ENCODE results near the gene VPS26A.

The VPS26A gene

GRCh38 chr10:69123747-69124562 lies at the start of gene VPS26A:
Gene VPS26A, plus strand, starts transcription at chr10:69124178. Its CDS starts 100 bp downstream, at chr10:69124278.
- DNase-seq = peak; percentile 79

DNA sequence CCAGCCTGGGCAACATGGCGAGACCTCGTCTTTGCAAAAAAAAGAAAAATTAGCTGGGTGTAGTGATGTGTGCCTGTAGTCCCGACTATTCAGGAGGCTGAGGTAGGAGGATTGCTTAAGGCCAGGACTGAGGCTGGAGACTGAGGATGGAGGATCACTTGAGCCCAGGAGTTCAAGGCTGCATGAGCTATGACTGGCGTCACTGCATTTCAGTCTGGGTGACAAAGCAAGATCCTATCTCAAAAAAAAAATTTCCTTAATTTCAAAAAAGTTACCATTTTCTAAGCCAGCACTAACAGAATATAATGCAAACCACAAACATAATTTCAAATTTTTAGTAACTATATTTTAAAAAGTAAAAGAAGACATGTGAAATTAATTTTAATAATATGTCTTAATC lies 49.4 kb upstream of the VPS26A start:
- DNase-seq = no peak

GRCh38 chr10:69075431-69075830 lies 48.5 kb upstream of the VPS26A start:
- no peak for DNase-seq

DNA sequence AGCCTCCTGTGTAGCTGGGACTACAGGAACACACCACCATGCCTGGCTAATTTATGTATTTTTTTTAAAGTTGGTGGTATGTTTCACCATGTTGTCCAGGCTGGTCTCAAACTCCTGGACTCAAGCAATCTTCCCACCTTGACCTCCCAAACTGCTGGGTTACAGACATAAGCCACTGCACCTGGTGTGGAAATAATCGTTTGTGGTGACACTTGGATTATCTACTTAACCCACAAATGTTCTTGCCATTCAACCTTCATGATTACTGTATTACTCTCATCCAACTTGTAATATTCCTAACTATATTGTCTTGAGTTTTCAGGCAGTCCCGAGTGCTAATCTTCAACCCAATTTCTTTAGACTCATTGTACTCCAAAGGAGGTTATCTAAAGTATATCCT lies 45.7 kb upstream of the VPS26A start:
- DNase-seq = no peak

DNA sequence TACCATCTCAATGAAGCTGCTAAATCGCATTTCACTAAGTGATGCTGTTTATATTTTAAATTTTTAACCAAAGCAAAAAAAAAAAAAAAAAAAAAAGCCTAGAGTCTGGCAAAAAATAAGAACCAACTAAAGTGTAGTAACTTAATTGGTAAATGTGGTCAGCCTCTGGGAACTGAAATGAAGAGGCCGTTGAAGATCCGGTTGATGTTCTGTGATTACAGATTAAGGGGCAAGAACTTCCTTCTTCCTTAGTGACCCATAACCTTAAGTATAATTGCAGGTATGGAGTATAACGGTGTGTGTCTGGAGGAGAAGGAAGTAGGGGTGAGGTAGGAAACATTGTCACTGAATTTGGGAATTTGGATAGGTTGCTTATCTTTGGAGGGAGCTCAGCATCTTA lies 43.8 kb upstream of the VPS26A start:
- no peak for DNase-seq

DNA sequence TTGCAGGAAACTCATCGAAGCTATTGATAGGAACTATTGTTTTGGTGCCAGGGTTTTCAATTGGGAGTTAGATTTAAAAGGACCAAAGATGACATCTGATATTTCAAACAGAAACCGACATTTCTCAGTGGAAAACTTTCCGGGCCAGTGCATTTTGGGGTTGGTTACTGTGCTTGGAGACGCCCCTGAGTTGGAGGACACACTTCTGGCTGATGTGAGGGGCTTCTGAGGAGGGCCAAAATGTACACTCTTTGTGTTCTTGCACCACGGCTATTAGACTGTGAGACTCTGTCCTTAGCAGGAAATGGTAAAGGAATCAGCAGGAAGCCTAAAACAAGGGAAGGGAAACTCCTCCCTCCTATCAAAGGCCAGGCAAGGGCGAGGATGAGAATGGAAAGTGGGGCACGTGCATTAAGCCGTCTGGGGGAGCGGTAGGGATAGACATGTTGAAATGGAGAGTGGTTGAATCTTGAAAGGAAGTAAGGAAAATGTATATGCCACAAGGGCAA lies 37.9 kb upstream of the VPS26A start:
- DNase-seq = no peak

GRCh38 chr10:69087590-69088470 lies 36.1 kb upstream of the VPS26A start, which contains the start of gene SRGN:
Gene SRGN, plus strand, starts transcription at chr10:69088103. Its CDS starts 55 bp downstream, at chr10:69088158.
- no peak for DNase-seq

GRCh38 chr10:69088471-69088769 lies 35.6 kb upstream of the VPS26A start:
- DNase-seq = no peak

- DNase-seq = no peak
These were observed 35.0 kb upstream of the VPS26A start for GRCh38 chr10:69088801-69089501.

DNA sequence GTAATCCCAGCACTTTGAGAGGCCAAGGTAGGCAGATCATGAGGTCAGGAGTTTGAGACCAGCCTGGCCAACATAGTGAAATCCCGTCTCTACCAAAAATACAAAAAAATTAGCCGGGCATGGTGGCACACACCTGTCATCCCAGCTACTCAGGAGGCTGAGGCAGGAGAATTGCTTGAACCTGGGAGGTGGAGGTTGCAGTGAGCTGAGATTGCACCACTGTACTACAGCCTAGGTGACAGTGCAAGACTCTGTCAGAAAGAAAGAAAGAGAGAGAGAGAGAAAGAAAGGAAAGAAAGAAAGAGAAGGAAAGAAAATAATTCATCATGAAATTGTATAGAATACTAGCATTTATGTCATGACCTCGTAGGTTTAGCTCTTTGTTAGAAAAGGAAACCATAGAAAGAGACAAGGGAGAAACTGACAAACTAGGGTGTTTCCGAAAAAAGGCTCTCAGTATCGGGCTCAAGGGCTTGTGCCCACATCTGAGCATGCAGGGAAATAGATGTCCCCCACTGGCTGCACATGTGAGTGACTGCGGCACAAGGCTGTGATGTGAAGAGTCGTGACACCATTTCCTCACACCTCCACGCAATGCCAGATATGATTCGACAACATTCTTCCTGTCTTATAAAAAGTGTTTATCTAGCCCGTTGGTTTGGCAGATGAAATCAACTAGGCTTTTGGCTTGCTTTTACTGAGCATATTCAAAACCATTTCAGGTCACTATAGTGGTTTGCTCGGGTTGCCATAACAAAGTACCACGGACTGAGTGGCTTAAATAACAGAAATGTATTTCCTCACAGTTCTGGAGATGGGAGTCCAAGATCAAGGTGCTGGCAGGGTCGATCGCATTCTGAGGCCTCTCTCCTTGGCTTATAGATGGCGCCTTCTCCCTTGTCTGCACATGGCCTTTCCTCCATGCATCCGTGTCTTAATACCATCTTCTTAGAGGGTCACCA lies 34.1 kb upstream of the VPS26A start:
- DNase-seq = no peak

- no peak for DNase-seq
These were observed 33.3 kb upstream of the VPS26A start for GRCh38 chr10:69090685-69091084.

DNA sequence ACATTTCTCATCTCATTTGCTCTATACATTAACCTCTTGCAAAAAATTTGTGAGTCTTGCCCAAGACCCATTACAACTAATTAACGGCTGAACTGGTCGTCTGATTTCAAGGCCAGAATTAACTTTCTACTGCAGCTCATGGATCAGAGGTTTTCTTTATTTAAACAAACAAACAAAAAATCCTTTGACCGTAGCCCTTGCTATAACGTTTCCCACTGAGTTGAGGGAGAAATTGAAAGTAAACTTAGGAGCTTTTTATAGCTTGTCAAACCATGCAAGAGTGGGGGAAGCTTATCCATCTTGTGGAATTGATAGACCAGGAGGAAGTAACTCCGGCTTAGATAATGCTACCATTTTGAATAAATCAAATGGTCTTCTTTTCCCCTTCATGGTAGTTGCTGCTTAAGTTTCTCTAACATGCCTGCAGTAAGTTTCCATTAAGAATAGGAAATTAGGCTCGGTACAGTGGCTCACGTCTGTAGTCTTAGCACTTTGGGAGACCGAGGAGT lies 32.8 kb upstream of the VPS26A start:
- no peak for DNase-seq

- peak; percentile 55 for DNase-seq
These were observed 30.8 kb upstream of the VPS26A start for GRCh38 chr10:69092959-69093850.

DNA sequence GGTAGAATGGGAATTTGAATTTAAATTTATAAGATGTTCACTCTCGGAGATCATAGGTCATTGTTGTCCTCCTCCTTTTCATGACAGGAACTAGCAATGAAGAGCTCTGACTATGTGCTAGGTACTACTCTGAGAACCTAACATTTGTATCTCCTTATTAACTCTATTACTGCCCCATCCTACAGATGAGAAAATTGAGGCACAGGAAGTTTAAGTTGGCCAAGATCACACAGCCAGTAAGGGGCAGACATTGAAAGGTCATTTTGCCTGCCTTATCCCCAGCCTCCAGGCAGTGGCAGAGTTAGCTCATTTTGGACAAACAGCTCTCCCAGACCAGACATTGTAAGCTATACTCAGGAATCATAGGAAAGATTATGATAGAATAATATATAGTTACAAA lies 30.0 kb upstream of the VPS26A start:
- no peak for DNase-seq

GRCh38 chr10:69096045-69096444 lies 27.9 kb upstream of the VPS26A start:
- no peak for DNase-seq

GRCh38 chr10:69097729-69098128 lies 26.2 kb upstream of the VPS26A start:
- no peak for DNase-seq

DNA sequence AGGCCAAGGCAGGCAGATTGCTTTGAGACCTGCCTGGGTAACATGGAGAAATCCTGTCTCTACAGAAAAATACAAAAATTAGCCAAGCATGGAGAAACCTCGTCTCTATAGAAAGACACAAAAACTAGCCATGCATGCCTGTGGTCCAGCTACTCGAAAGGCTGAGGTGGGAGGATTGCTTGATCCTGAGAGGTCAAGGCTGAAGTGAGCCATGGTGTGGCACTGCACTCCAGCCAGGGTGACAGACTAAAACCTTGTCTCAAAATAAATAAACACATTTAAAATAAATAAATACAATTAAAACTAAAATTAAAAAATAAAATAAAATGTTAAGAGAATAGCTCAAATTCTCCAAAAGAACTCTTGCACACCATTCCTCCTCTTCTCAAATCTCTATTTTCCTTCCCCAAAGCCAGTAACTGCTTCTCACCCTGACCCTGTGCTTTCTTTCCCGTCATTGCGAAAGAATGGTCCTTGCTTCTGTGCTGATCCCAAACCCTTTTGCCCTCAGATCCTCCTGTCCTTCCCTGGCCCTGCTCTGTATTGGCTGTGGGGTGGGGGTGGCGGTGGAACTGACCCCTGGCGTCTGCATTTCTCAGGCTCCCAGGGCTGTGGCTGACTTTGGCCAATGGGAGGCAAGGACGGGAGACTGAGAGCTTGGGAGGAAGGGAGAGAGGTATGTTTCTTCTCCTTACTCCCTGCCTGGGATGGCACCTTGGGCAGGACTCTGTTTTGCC lies 23.7 kb upstream of the VPS26A start:
- no peak for DNase-seq

- DNase-seq = no peak
These were observed 22.4 kb upstream of the VPS26A start for GRCh38 chr10:69101451-69102095.

- DNase-seq = no peak
These were observed 21.5 kb upstream of the VPS26A start for GRCh38 chr10:69102440-69102839.

Data from NCI-H748 treated with DMSO at 0.1 percent for 48 hours (cell line).